ENCODE results near the gene ADAMTSL4. TPM values are rescaled to one million over a fixed set of nuclear protein-coding genes. Genes with fewer than 3 reads are reported as not detected.
A peak's percentile ranks its signal among the peaks of the same experiment; 100 is the strongest.

Gene ADAMTSL4
- total and polyA plus RNA-seq, 11 donors, result 19.2 to 69.0 (median 41.1) TPM

DNA sequence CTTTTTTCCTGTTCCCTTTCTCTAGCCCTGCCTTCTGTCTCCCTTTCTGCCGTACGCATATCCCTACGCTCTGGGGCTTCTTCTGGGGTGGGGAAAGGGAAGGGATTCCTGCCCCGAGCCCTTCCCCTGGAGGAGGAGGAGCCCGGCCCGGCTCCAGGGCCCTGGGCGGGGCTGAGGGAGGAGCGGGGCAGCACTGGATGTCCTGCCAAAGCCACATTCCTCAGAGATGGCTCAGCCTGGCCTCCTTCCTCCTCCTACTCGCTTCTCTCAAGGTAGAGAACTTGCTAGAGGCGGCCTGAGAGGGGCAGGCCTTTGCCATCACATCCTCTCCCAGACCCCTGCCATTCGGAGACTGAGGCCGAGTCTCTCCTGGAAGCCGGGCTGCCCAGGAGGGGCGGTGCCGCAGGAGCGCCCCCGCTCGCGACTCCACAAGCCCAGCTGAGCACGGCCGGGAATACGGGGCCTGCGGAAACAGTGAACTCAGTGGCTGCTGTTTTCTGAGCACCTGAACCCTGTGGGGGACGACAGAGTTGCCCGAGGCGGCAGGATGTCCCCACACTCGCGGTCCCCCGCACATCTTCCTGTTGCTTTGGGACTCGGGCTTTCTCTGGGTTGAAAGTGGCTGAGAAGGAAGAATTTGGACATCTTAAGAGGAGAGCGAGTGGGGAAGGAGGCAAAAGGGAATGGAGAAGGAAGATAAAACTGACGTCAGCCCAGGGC, 12.2 kb downstream of the ADAMTSL4 start:
- Histone ChIP-seq H3K27me3 (no peaks in the 10 kb centered on the region), H3K4me3 (peak overlapping the region; percentile 38 to 69 (median 60)), H3K27ac (peak overlapping the region; percentile 94 to 100 (median 100)), H3K36me3 (peaks cover 0 to 16% (median 0%) of the 10 kb centered on the region in 9 donors), H3K9me3 (no peaks in the 10 kb centered on the region), H3K4me1 (peaks cover 23 to 82% (median 69%) of the 10 kb centered on the region in 12 donors)
- intact Hi-C loops (cut with DNase I), result loop anchor here (1.0 to 10.0 kb wide), 15 partner anchors 16 to 366 kb away; partner anchors contain the start of genes MCL1 (in 4 of the 10), ENSA (in 3 of the 10), GOLPH3L (in 3 of the 10) and RPRD2 (in 1 of the 10)
- peak; percentile 52 to 84 for TF ChIP-seq POLR2A (IDR thresholded peaks at IDR 0.05)
- TF ChIP-seq, protein P1, sequence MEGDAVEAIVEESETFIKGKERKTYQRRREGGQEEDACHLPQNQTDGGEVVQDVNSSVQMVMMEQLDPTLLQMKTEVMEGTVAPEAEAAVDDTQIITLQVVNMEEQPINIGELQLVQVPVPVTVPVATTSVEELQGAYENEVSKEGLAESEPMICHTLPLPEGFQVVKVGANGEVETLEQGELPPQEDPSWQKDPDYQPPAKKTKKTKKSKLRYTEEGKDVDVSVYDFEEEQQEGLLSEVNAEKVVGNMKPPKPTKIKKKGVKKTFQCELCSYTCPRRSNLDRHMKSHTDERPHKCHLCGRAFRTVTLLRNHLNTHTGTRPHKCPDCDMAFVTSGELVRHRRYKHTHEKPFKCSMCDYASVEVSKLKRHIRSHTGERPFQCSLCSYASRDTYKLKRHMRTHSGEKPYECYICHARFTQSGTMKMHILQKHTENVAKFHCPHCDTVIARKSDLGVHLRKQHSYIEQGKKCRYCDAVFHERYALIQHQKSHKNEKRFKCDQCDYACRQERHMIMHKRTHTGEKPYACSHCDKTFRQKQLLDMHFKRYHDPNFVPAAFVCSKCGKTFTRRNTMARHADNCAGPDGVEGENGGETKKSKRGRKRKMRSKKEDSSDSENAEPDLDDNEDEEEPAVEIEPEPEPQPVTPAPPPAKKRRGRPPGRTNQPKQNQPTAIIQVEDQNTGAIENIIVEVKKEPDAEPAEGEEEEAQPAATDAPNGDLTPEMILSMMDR (IDR thresholded peaks at IDR 0.05), result peak in 6 of 12 donors; percentile 4 to 32 (median 22)
- peak; percentile 87 to 90 (median 90) for ATAC-seq
- DNase-seq, result peak; percentile 95 to 97 (median 96)
- 0 to 1% (median 1%) methylated on average over 24 to 32 of the region's 32 CpGs for WGBS, 4 donors

- Histone ChIP-seq H3K4me3 (peak overlapping the region; percentile 38 to 69 (median 60)), H3K36me3 (peaks cover 0 to 16% (median 0%) of the 10 kb centered on the region in 9 donors), H3K4me1 (peaks cover 28 to 88% (median 75%) of the 10 kb centered on the region in 12 donors), H3K27ac (peak overlapping the region; percentile 94 to 100 (median 100)), H3K27me3 (no peaks in the 10 kb centered on the region), H3K9me3 (no peaks in the 10 kb centered on the region)
- intact Hi-C loops (cut with DNase I), result loop anchor here (1.0 to 10.0 kb wide), 16 partner anchors 15 to 365 kb away; partner anchors contain the start of genes MCL1 (in 4 of the 10), ENSA (in 3 of the 10), GOLPH3L (in 3 of the 10) and RPRD2 (in 1 of the 10)
- 1% methylated on average over 17 to 18 of the region's 18 CpGs for WGBS, 4 donors
- TF ChIP-seq, protein P1 (IDR thresholded peaks at IDR 0.05), result no peak
- no peak for TF ChIP-seq POLR2A (IDR thresholded peaks at IDR 0.05)
- ATAC-seq (peak; percentile 82 to 87 (median 85)), DNase-seq (peak; percentile 95 to 98 (median 97))
These were observed 12.8 kb downstream of the ADAMTSL4 start for GRCh38 chr1:150561974-150562445.

- Histone ChIP-seq H3K36me3 (peaks cover 0 to 10% (median 0%) of the 10 kb centered on the region in 9 donors), H3K27me3 (no peaks in the 10 kb centered on the region), H3K4me3 (peak overlapping the region in 10 of 12 donors; percentile 43 to 69 (median 60)), H3K27ac (peak overlapping the region; percentile 94 to 100 (median 100)), H3K9me3 (no peaks in the 10 kb centered on the region), H3K4me1 (peaks cover 32 to 95% (median 82%) of the 10 kb centered on the region in 12 donors)
- ATAC-seq (no peak), DNase-seq (peak in 3 of 5 donors; percentile 52 to 55 (median 54))
- 5 to 13% (median 10%) methylated on average over 4 of the region's 4 CpGs for WGBS, 4 donors
- TF ChIP-seq POLR2A (IDR thresholded peaks at IDR 0.05), result no peak
- TF ChIP-seq, protein P1 (IDR thresholded peaks at IDR 0.05), result no peak
- intact Hi-C loops (cut with DNase I), result loop anchor here in 5 of 10 donors (2.0 to 10.0 kb wide), 6 partner anchors 14 to 365 kb away; partner anchors contain the start of genes GOLPH3L (in 3 of the 5), RPRD2 (in 1 of the 5) and SETDB1 (in 1 of the 5)
These were observed 13.5 kb downstream of the ADAMTSL4 start for GRCh38 chr1:150562446-150563339.
